ENCODE results near the gene MSX1. TPM values are rescaled to one million over a fixed set of nuclear protein-coding genes. Genes with fewer than 3 reads are reported as not detected.

Gene MSX1
- total RNA-seq, 2 experiments from 2014 or later: not detected

DNA sequence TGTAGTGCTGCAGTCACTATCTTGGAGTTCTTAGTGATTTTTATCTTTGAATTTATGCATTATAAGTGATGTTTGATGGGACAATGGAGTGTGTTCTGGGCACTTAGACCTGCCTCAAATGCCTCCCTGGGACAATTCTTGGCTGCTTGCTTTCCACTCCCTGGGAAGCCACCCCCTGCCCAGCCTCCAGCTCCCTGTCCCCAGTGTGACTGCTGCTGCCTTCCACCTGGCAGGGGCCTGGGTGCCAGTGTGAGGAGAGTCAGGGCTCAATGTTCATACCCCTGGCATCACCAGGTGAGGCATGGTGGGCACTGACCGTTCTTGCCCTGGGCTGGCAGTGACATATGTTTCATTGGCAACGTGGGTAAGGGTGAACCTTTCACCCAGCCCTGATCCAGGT lies 14.8 kb downstream of the MSX1 start:
- H3K4me3 Mint-ChIP-seq: no peak overlapping the region
- H3K27ac Mint-ChIP-seq: no peak overlapping the region
- H3K36me3 Mint-ChIP-seq: no peaks in the 10 kb centered on the region
- peaks cover 72% of the 10 kb centered on the region for H3K27me3 Mint-ChIP-seq
- peaks cover 6% of the 10 kb centered on the region for H3K4me1 Mint-ChIP-seq
- DNase-seq (no peak), ATAC-seq (ENCODE audit: low read depth) (no peak)
- H3K9me3 Mint-ChIP-seq: no peaks in the 10 kb centered on the region
- POLR2A ChIA-PET: no interaction called here

DNA sequence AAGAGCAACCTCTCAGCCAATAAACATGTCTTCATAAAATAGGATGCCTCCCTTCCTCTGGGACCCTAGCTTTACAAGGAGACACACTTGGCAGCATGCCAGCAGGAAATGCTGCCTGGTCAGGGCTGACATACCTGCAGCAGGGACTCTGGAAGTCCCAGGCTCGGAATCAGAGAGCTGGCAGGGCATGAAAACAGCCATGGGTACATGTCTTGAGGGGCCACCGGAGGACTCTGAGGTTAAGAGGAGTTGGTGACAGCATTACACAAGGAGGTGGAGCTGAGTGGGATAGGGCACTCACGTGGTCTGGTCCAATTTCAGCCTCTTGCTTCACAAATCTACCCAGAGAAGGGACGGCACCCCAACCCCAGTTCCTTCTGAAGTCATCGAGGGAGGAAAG lies 15.7 kb downstream of the MSX1 start:
- ATAC-seq (ENCODE audit: low read depth) (no peak), DNase-seq (no peak)
- Mint-ChIP-seq H3K4me3 (no peak overlapping the region), H3K4me1 (peaks cover 2% of the 10 kb centered on the region), H3K9me3 (no peaks in the 10 kb centered on the region), H3K27me3 (peaks cover 64% of the 10 kb centered on the region), H3K27ac (no peak overlapping the region), H3K36me3 (no peaks in the 10 kb centered on the region)
- POLR2A ChIA-PET: no interaction called here

DNA sequence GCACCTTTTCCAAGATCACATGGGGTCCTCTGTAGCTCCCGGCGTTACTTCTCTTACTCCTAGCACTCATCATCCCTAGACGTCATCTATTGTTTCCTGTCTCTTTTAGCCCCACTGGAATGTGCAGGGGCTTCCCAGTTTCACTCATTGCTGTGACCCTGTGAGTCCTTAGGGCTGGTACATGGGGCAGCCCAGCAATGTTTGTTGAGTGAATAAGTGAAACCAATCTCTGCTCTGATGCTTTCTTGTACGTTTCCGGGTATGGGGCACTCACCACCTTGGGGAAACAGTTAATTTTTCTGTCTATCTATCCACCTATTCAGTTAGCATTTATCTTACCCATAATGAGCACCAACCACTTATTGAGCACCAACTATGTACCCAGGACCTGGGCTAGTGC lies 16.1 kb downstream of the MSX1 start:
- DNase-seq (no peak), ATAC-seq (ENCODE audit: low read depth) (no peak)
- H3K36me3 Mint-ChIP-seq: no peaks in the 10 kb centered on the region
- no peaks in the 10 kb centered on the region for H3K9me3 Mint-ChIP-seq
- peaks cover 2% of the 10 kb centered on the region for H3K4me1 Mint-ChIP-seq
- no peak overlapping the region for H3K4me3 Mint-ChIP-seq
- no peak overlapping the region for H3K27ac Mint-ChIP-seq
- POLR2A ChIA-PET: no interaction called here
- peaks cover 59% of the 10 kb centered on the region for H3K27me3 Mint-ChIP-seq

DNA sequence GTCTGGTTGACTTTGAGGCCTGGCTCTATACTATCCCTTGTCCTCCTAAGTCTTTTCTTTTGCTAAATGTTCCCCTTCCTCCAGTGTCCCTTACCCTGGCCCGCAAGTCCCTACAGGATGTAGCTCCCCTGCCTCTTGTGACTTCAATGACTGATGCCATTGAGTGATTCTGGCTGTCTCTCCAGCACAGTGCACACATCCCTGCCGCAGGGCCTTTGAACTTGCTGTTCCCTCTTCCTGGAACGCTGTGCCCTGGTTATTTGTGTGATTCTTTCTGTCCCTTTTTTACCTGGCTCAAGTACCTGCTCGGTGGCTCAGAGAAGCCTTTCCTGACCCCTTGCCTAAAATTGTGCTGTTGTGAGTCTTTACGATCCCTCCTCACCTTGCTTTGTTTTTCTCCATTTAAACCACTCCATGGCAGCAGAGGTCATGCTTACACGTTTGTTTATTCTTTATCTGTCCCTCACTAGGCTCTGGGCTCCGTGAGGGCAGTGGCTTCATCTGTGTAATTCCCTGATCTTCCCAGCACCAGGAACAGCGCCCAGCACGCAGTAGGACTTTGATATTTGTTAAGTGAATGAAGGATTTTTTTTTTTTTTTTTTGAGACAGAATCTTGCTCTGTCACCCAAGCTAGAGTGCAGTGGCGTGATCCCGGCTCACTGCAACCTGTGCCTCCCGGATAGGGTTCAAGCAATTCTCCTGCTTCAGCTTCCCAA lies 17.6 kb downstream of the MSX1 start:
- DNase-seq (no peak), ATAC-seq (ENCODE audit: low read depth) (no peak)
- Mint-ChIP-seq H3K4me1 (no peaks in the 10 kb centered on the region), H3K36me3 (no peaks in the 10 kb centered on the region), H3K4me3 (no peak overlapping the region), H3K9me3 (no peaks in the 10 kb centered on the region), H3K27me3 (peaks cover 49% of the 10 kb centered on the region), H3K27ac (no peak overlapping the region)
- POLR2A ChIA-PET: no interaction called here

DNA sequence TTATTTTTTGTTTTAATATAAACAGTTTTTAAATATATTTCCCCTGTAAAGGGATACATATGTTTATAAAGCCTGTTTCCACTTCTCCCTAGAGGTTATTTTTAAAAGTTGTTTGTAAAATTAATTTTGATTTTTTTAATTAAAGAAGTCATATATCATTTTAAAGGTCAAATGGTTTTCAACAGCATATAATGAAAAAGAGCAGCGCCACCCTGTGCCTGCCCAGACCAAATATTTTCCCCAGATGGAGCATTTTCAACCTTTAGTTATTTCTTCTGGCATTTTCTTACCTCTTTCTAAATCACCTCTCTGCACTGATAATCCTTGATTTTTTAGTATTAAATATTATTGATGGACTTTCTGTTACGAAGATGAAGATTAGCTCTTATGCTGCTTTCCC lies 21.0 kb downstream of the MSX1 start:
- POLR2A ChIA-PET: no interaction called here
- no peak overlapping the region for H3K4me3 Mint-ChIP-seq
- ATAC-seq (ENCODE audit: low read depth): no peak
- H3K9me3 Mint-ChIP-seq: no peaks in the 10 kb centered on the region
- DNase-seq: no peak
- no peak overlapping the region for H3K27ac Mint-ChIP-seq
- no peaks in the 10 kb centered on the region for H3K4me1 Mint-ChIP-seq
- H3K27me3 Mint-ChIP-seq: peaks cover 23% of the 10 kb centered on the region
- no peaks in the 10 kb centered on the region for H3K36me3 Mint-ChIP-seq

DNA sequence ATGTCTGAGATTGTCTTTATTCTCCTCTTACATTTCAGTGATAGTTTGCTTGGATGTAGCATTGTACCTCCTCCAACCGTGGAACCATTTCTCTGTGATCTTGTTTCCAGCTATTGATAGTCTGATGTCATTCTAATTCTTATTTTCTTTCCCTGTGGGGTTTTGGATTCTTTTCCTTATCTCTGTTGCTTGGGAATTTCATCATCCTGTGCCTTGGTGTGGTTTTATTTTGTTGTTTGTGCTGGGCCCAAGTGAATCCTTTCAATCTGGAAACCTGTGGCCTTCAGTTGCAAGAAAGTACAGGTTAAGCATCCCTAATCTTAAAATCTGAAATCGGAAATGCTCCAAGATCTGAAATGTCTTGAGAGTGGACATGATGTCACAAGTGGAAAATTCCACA lies 22.0 kb downstream of the MSX1 start:
- Mint-ChIP-seq H3K27ac (no peak overlapping the region), H3K36me3 (no peaks in the 10 kb centered on the region), H3K27me3 (peaks cover 18% of the 10 kb centered on the region), H3K4me1 (no peaks in the 10 kb centered on the region), H3K4me3 (no peak overlapping the region), H3K9me3 (no peaks in the 10 kb centered on the region)
- DNase-seq (no peak), ATAC-seq (ENCODE audit: low read depth) (no peak)
- POLR2A ChIA-PET: no interaction called here

DNA sequence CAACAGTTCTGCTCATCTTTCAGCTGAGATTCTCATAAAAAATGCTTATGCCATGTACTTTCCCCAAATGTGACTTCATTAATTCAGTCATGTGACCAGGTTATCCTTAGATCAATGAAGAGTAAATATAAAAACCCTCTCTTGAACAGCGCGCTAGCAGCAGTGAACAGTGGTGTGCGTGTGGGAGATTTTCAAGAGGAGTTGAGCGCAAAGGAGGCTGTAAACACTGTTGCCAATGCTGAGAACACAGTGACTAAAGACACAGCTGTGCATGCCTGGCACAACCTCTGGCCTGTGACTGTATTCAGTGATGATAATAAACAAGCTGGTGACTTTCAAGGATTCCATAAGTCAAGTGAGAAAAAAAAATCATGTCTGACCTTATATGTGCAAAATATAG lies 25.1 kb downstream of the MSX1 start:
- Mint-ChIP-seq H3K36me3 (no peaks in the 10 kb centered on the region), H3K27ac (no peak overlapping the region), H3K27me3 (peaks cover 14% of the 10 kb centered on the region), H3K4me3 (no peak overlapping the region), H3K4me1 (no peaks in the 10 kb centered on the region), H3K9me3 (no peaks in the 10 kb centered on the region)
- DNase-seq (no peak), ATAC-seq (ENCODE audit: low read depth) (no peak)
- POLR2A ChIA-PET: no interaction called here

DNA sequence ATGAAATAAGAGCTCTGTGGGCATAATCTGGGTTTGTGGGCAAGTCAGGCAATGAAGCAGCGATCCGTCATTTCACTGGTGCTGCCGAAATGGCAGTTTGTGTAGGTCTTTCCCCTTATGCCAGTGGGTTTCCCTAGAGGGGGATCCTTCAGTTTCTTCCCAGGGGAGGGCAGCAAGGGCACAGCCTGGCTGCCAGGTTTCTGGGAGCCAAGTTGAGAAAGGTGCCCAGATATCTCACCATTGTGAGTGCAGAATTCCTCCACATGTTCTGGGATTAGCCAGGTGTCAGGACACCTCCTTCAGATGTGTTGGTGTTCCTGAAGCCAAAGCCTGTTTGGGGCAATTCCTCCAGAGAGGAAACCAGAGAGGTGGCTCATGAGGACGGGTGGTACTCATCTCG lies 28.0 kb downstream of the MSX1 start:
- Mint-ChIP-seq H3K36me3 (no peaks in the 10 kb centered on the region), H3K9me3 (no peaks in the 10 kb centered on the region), H3K4me3 (no peak overlapping the region), H3K27ac (no peak overlapping the region), H3K4me1 (no peaks in the 10 kb centered on the region), H3K27me3 (peaks cover 11% of the 10 kb centered on the region)
- DNase-seq (no peak), ATAC-seq (ENCODE audit: low read depth) (no peak)
- POLR2A ChIA-PET: no interaction called here

DNA sequence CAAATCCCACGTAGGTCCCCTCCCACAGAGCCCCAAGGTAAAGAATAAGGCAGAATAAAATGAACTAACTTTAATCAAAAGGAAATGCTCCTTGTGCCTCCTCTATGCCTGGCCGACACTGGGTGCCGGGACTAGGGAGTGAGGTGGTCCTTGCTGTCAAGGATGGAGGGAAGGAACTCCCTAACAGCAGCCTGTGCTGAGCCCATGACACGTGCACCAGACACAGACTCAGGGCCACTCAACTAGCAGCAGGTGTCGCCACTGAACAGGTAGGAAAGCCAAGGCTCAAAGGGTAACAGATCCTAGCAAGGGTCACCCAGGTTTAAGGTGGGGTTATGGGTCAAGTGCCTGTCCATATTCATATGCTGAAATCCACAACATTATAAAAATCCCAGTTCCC lies 29.2 kb downstream of the MSX1 start:
- Mint-ChIP-seq H3K27ac (no peak overlapping the region), H3K4me1 (no peaks in the 10 kb centered on the region), H3K27me3 (peaks cover 11% of the 10 kb centered on the region), H3K36me3 (no peaks in the 10 kb centered on the region), H3K4me3 (no peak overlapping the region), H3K9me3 (no peaks in the 10 kb centered on the region)
- ATAC-seq (ENCODE audit: low read depth) (no peak), DNase-seq (no peak)
- POLR2A ChIA-PET: no interaction called here

DNA sequence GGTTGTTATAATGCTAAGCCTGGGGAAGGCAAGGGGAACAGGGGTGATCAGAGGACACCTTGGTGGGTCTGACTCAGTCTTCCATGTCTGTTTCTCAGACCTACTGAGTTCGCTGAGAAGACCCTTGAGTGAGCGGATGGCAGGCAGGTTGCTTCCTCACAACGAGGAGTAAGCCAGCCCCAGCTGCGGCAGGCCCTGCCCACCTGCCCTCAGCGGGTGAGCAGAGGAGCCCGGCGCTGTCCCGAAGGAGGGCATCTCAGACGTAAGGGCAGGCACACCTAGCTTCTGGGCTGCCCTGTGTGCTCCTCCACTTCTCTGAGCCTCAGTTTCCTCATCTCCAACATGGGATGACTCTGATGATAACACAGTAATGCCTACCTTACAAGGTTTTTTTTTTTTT lies 30.3 kb downstream of the MSX1 start:
- no peak overlapping the region for H3K4me3 Mint-ChIP-seq
- no peaks in the 10 kb centered on the region for H3K36me3 Mint-ChIP-seq
- no peaks in the 10 kb centered on the region for H3K9me3 Mint-ChIP-seq
- POLR2A ChIA-PET: no interaction called here
- ATAC-seq (ENCODE audit: low read depth): no peak
- no peak overlapping the region for H3K27ac Mint-ChIP-seq
- H3K27me3 Mint-ChIP-seq: peaks cover 13% of the 10 kb centered on the region
- no peaks in the 10 kb centered on the region for H3K4me1 Mint-ChIP-seq
- no peak for DNase-seq

DNA sequence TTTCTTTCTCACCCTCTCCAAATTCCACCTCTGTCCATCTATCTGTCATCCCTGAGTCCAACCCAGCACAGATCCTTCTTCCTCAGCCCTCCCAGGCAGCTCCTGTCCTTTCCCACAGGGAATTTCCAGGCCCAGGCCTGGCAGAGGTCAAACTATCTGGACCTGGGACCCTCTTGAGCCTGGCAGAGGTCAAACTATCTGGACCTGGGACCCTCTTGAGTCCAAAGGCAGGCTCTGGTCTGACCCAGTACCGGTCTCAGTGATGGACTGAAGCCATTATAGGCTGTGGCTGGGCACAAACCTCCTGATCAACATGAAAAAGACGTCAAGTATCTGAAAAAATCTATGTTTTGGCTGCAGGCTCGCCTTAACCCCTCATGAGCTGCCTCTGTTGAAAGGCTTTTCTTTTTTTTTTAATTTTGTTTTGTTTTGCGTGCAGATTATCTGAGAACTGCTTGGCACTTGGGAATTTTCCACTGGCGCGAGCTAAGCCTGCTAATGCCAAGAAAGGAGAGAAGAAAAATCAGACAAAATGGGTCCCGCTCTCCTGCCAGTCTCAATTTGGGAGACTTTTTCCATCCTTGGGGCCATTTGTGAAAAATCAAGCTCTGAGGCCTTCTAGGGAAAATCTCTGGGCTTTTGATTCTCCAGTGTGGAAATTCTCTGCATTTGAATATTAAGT lies 31.2 kb downstream of the MSX1 start:
- Mint-ChIP-seq H3K27ac (no peak overlapping the region), H3K9me3 (no peaks in the 10 kb centered on the region), H3K4me3 (no peak overlapping the region), H3K27me3 (peaks cover 13% of the 10 kb centered on the region), H3K4me1 (no peaks in the 10 kb centered on the region), H3K36me3 (no peaks in the 10 kb centered on the region)
- POLR2A ChIA-PET: no interaction called here
- no peak for DNase-seq
- ATAC-seq (ENCODE audit: low read depth): no peak

DNA sequence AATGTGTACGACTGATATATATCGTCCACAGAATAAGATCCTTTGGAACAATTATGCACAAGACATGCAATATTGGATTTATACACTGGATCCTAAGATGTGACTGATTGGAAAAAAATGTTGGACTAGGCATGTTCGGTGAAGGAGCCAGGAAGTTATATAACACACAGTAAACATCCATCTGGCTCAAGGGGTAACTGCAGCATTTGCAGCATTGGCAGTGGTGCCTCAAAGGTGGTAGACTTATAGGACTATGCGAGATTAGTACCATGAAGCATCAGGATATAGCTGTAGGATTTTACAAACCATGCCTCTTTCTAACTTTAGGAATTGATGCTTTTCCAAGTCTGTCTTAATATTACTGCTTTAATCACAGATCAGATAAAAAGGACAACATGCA lies 34.3 kb downstream of the MSX1 start:
- DNase-seq (no peak), ATAC-seq (ENCODE audit: low read depth) (no peak)
- Mint-ChIP-seq H3K4me3 (no peak overlapping the region), H3K36me3 (no peaks in the 10 kb centered on the region), H3K4me1 (no peaks in the 10 kb centered on the region), H3K27ac (no peak overlapping the region), H3K27me3 (peaks cover 4% of the 10 kb centered on the region), H3K9me3 (no peaks in the 10 kb centered on the region)
- POLR2A ChIA-PET: no interaction called here

DNA sequence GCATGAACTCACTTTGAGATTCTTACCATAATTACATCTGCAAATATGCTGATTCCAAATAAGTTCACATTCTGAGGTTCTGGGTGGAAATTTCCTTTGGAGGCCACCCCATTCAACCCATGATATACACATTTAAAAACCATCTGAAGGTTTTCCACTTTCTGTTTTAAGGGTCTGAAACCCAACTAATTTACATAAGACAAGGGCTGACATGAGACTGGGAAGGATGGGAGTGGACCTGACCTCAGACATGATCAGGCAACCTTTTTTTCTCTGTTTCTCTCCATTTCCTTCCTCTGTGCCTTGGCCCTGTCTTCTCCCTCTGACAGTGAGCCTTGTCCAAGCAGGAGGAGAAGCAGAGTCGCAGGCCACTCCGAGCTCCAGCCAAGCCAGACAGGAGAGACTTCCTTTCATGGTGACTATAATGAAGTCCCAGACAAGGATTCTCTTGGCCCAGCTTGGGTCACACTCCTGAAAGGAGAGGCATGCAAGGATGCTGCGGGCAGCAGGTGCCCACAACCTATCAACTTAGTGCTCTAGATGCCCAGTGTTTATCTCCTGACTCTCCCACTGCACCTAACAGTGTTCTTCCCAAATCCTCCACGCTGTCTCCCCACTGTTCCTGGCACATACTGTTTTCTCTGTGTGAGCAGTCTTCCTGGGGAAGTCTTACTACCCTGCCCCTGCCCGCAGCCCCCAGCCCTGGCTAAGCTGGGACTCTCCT lies 39.9 kb downstream of the MSX1 start:
- POLR2A ChIA-PET: no interaction called here
- Mint-ChIP-seq H3K27ac (no peak overlapping the region), H3K36me3 (no peaks in the 10 kb centered on the region), H3K27me3 (peaks cover 4% of the 10 kb centered on the region), H3K4me1 (no peaks in the 10 kb centered on the region), H3K4me3 (no peak overlapping the region), H3K9me3 (peaks cover 1% of the 10 kb centered on the region)
- ATAC-seq (ENCODE audit: low read depth) (no peak), DNase-seq (no peak)

DNA sequence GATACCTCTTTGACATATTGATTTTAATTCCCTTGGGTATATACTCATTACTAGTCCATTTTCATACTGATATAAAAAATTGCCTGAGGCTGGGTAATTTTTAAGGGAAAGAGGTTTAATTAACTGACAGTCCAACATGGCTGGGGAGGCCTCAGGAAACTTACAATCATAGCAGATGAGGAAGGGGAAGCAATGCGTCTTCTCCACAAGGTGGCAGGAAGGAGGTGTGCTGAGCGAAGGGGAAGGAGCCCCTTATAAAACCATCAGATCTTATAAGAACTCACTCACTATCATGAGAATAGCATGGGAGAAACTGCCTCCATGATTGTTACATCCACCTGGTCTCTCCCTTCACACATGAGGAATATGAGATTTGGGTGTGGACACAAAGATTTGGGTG lies 42.4 kb downstream of the MSX1 start:
- POLR2A ChIA-PET: no interaction called here
- no peak for DNase-seq
- no peak for ATAC-seq (ENCODE audit: low read depth)
- Mint-ChIP-seq H3K36me3 (no peaks in the 10 kb centered on the region), H3K27ac (no peak overlapping the region), H3K4me3 (no peak overlapping the region), H3K9me3 (peaks cover 1% of the 10 kb centered on the region), H3K27me3 (peaks cover 16% of the 10 kb centered on the region), H3K4me1 (no peaks in the 10 kb centered on the region)
